Measurements from ENCODE around the gene PRKG1. TPM values are rescaled to one million over a fixed set of nuclear protein-coding genes. Genes with fewer than 3 reads are reported as not detected.

Gene PRKG1
- total RNA-seq, 1 experiment from 2014 or later: 10.4 TPM

DNA sequence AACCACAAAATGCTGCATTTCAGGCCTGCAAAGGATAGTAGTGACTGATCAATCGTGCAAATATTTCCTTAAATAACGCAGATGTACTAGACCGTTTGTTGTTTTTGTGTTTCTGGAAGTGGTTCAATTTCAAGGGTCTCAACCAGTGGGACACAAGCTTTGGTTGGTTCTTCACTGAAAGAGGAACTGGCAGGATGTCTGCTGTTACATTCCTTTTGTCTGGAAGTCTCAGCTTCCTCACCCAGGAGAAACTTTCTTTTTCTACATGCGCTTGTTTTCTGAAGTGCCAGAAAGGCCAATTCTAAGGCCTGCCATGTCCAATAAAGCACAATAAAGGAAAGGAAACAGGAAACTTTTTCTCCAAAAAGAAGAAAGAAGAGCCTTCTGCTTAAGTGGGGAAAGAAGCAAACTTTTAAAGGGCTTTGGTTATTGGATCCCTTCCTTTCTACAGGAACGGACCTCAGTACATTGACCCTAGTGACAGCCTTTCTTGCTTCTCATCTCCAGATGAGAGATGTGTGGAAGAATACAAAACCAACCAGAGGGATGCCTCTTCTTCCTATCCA is 1243.9 kb downstream of the PRKG1 start:
- H3K36me3 Mint-ChIP-seq (ENCODE audit: insufficient read depth in 1 of 3, low read depth in 3 of 3): no peaks in the 10 kb centered on the region
- H4K8ac ChIP-seq (replicated peaks; ENCODE audit: insufficient read length, low read depth, low read length): no peak overlapping the region

More for the DNA sequence above, 1243.9 kb downstream of the PRKG1 start:
- Histone ChIP-seq H2BK20ac (ENCODE audit: low read depth, low read length, poor library complexity, severe bottlenecking) (no peak overlapping the region), H3K23ac (ENCODE audit: insufficient read length, low read depth, low read length) (no peak overlapping the region), H4K20me1 (ENCODE audit: control insufficient read depth, insufficient read depth, insufficient read length) (peaks cover 4% of the 10 kb centered on the region), H3K4ac (ENCODE audit: low read depth, low read length) (no peak overlapping the region), H3K14ac (ENCODE audit: insufficient read depth, low read length) (no peak overlapping the region), H3K27me3 (ENCODE audit: insufficient read depth, low read length) (peaks cover 21% of the 10 kb centered on the region), H3K56ac (ENCODE audit: insufficient read length, low read depth, low read length) (no peak overlapping the region), H4K91ac (ENCODE audit: insufficient read length, low read depth, low read length) (no peak overlapping the region), H2BK5ac (ENCODE audit: insufficient read length, low read length) (no peak overlapping the region), H3T11ph (ENCODE audit: low read length) (no peak overlapping the region), H2BK15ac (ENCODE audit: low read depth, low read length) (no peak overlapping the region), H3K4me2 (ENCODE audit: insufficient read depth, insufficient read length, low read length) (no peak overlapping the region), H2AK5ac (ENCODE audit: insufficient read length, low read length) (no peak overlapping the region), H2BK12ac (ENCODE audit: insufficient read length, low read depth, low read length) (no peak overlapping the region), H3K79me2 (ENCODE audit: insufficient read depth, low read length) (no peaks in the 10 kb centered on the region), H2BK120ac (ENCODE audit: low read depth, low read length, poor library complexity, severe bottlenecking) (no peak overlapping the region), H3K23me2 (ENCODE audit: insufficient read length, low read depth, low read length, poor library complexity, severe bottlenecking) (peaks cover 15% of the 10 kb centered on the region), H3K9me3 (ENCODE audit: control insufficient read depth, low read depth, low read length) (no peaks in the 10 kb centered on the region), H3K79me1 (ENCODE audit: insufficient read depth, low read depth, low read length, poor library complexity, severe bottlenecking) (no peaks in the 10 kb centered on the region), H3K4me1 (ENCODE audit: insufficient read depth, low read length) (0 out of 2 replicates have a peak, but pooled peaks cover 2% of the 10 kb centered on the region), H4K5ac (ENCODE audit: insufficient read length, low read depth, low read length) (no peak overlapping the region), H3K9ac (ENCODE audit: extremely low read depth, insufficient read length, low read length) (no peak overlapping the region), H2AFZ (ENCODE audit: low read length) (no peak overlapping the region), H3K18ac (ENCODE audit: insufficient read length, low read depth, low read length) (no peak overlapping the region), H3K27ac (ENCODE audit: insufficient read length, low read depth, low read length) (no peak overlapping the region)
- WGBS (ENCODE audit: extremely low coverage, insufficient read length, low lambda C conversion rate): no CpG with 5 or more reads among the region's 5 CpGs
- DNase-seq: no peak
- Mint-ChIP-seq H3K4me3 (no peak overlapping the region), H3K27ac (no peak overlapping the region), H3K27me3 (ENCODE audit: low read depth) (peaks cover 54% of the 10 kb centered on the region), H3K4me1 (peaks cover 8 to 10% of the 10 kb centered on the region in 2 experiments), H3K9me3 (no peaks in the 10 kb centered on the region; a peak in 1 of 5 replicates)
- TF ChIP-seq, protein P1, sequence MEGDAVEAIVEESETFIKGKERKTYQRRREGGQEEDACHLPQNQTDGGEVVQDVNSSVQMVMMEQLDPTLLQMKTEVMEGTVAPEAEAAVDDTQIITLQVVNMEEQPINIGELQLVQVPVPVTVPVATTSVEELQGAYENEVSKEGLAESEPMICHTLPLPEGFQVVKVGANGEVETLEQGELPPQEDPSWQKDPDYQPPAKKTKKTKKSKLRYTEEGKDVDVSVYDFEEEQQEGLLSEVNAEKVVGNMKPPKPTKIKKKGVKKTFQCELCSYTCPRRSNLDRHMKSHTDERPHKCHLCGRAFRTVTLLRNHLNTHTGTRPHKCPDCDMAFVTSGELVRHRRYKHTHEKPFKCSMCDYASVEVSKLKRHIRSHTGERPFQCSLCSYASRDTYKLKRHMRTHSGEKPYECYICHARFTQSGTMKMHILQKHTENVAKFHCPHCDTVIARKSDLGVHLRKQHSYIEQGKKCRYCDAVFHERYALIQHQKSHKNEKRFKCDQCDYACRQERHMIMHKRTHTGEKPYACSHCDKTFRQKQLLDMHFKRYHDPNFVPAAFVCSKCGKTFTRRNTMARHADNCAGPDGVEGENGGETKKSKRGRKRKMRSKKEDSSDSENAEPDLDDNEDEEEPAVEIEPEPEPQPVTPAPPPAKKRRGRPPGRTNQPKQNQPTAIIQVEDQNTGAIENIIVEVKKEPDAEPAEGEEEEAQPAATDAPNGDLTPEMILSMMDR (conservative IDR thresholded peaks at IDR 0.05): no peak

Data from H9 (cell line).